GM12878 (cell line): ENCODE data around the gene BICRAL.

ENCODE experiments used
- CHD2 ChIP-seq: IDR thresholded peaks from 2 replicates; pipeline ENCODE4 v1.6.1; 2011; ENCODE audit warnings: low read depth, low read length, improper control_type of control experiment, borderline replicate concordance
- CTCF ChIP-seq, 3 experiments: IDR thresholded peaks in 2 of 3; conservative IDR thresholded peaks in 1 of 3; 2 replicates each; pipeline ENCODE4 v1.5.1; 2011; ENCODE audit warnings: low read depth in 3 of 3, low read length in 3 of 3, mild to moderate bottlenecking in 3 of 3, control low read depth in 2 of 3, moderate library complexity in 2 of 3, inconsistent platforms in 1 of 3, mixed read lengths in 1 of 3; ENCODE audit not compliant: control insufficient read depth in 2 of 3, insufficient read depth in 1 of 3; ENCODE audit errors: extremely low read depth in 1 of 3
- RFX5 ChIP-seq: IDR thresholded peaks from 2 replicates; pipeline ENCODE4 v1.6.1; 2011; ENCODE audit warnings: low read depth, low read length, improper control_type of control experiment
- ZNF24 ChIP-seq: fragments of 450-650 bp; IDR thresholded peaks from 2 replicates; pipeline ENCODE4 v1.6.1; 2017; ENCODE audit warnings: antibody characterized with exemption, mild to moderate bottlenecking

GRCh38 chr6:42751055-42751454 lies 30.8 kb upstream of the BICRAL start:
- no peak for TF ChIP-seq ZNF24
- no peak for TF ChIP-seq CTCF (IDR thresholded peaks at IDR 0.05 in 2 of 3, conservative IDR thresholded peaks at IDR 0.05 in 1 of 3; ENCODE audit: control insufficient read depth in 2 of 3, extremely low read depth in 1 of 3, insufficient read depth in 1 of 3, low read depth in 3 of 3, low read length in 3 of 3)
- no peak for TF ChIP-seq RFX5
- no peak for TF ChIP-seq CHD2
